Chondrocyte (in vitro differentiated cells): ENCODE results near the gene SV2B. TPM values are rescaled to one million over a fixed set of nuclear protein-coding genes. Genes with fewer than 3 reads are reported as not detected.

ENCODE experiments used
- DNase-seq: peaks from one replicate; pipeline ENCODE4 v3.0.0; 2021; ENCODE audit warnings: mixed read lengths, low spot score
- H3K27ac Mint-ChIP-seq: one replicate; pipeline ENCODE4 v1.8.0; 2021; ENCODE audit warnings: mild to moderate bottlenecking, moderate library complexity, mixed read lengths; ENCODE audit not compliant: unreplicated experiment
- H3K27me3 Mint-ChIP-seq: 2 replicates; pipeline ENCODE4 v1.8.0; 2021; ENCODE audit warnings: low read depth, mixed read lengths
- H3K36me3 Mint-ChIP-seq: 2 replicates; pipeline ENCODE4 v1.8.0; 2021; ENCODE audit warnings: low read depth, mixed read lengths
- H3K4me1 Mint-ChIP-seq: 2 replicates; pipeline ENCODE4 v1.8.0; 2021; ENCODE audit warnings: low read depth, mild to moderate bottlenecking, mixed read lengths
- H3K4me3 Mint-ChIP-seq: one replicate; pipeline ENCODE4 v1.8.0; 2021; ENCODE audit warnings: mild to moderate bottlenecking, moderate library complexity, mixed read lengths; ENCODE audit not compliant: unreplicated experiment
- H3K9me3 Mint-ChIP-seq: 2 replicates; pipeline ENCODE4 v1.8.0; 2021; ENCODE audit warnings: low read depth, mixed read lengths
- CTCF ChIP-seq: fragments of 200-600 bp; sonication (generic); IDR thresholded peaks from 2 replicates; pipeline ENCODE4 v1.5.0; 2021; ENCODE audit warnings: antibody characterized with exemption, mild to moderate bottlenecking, moderate library complexity
- total RNA-seq: library from RNA; stranded (reverse); gene quantifications from 3 replicates; pipeline ENCODE4 v1.2.1, GENCODE V29; 2021

Gene SV2B
- total RNA-seq, 1 donor from 2014 or later, result not detected

- Mint-ChIP-seq H3K9me3 (no peaks in the 10 kb centered on the region), H3K36me3 (no peaks in the 10 kb centered on the region), H3K27me3 (peaks cover 22% of the 10 kb centered on the region), H3K4me1 (no peaks in the 10 kb centered on the region), H3K4me3 (no peak overlapping the region), H3K27ac (no peak overlapping the region)
- TF ChIP-seq CTCF, result no peak
- no peak for DNase-seq
These were observed 189.3 kb downstream of the SV2B start for GRCh38 chr15:91289324-91289723.

GRCh38 chr15:91290553-91290952 lies 190.5 kb downstream of the SV2B start:
- no peak for DNase-seq
- H3K4me1 Mint-ChIP-seq, result no peaks in the 10 kb centered on the region
- peaks cover 27% of the 10 kb centered on the region for H3K27me3 Mint-ChIP-seq
- H3K9me3 Mint-ChIP-seq, result no peaks in the 10 kb centered on the region
- H3K27ac Mint-ChIP-seq, result no peak overlapping the region
- H3K4me3 Mint-ChIP-seq, result no peak overlapping the region
- H3K36me3 Mint-ChIP-seq, result no peaks in the 10 kb centered on the region
- no peak for TF ChIP-seq CTCF

GRCh38 chr15:91291673-91292072 lies 191.6 kb downstream of the SV2B start:
- H3K4me3 Mint-ChIP-seq, result no peak overlapping the region
- H3K36me3 Mint-ChIP-seq, result no peaks in the 10 kb centered on the region

GRCh38 chr15:91294344-91294743 lies 194.3 kb downstream of the SV2B start:
- H3K9me3 Mint-ChIP-seq, result no peaks in the 10 kb centered on the region
- TF ChIP-seq CTCF, result no peak
- no peaks in the 10 kb centered on the region for H3K4me1 Mint-ChIP-seq
- H3K27me3 Mint-ChIP-seq, result peaks cover 26% of the 10 kb centered on the region
- no peaks in the 10 kb centered on the region for H3K36me3 Mint-ChIP-seq
- no peak overlapping the region for H3K27ac Mint-ChIP-seq
- H3K4me3 Mint-ChIP-seq, result no peak overlapping the region
- no peak for DNase-seq

More at GRCh38 chr15:91291673-91292072, 191.6 kb downstream of the SV2B start:
- TF ChIP-seq CTCF, result no peak
- DNase-seq, result no peak
- no peaks in the 10 kb centered on the region for H3K9me3 Mint-ChIP-seq
- H3K27me3 Mint-ChIP-seq, result peaks cover 27% of the 10 kb centered on the region
- no peaks in the 10 kb centered on the region for H3K4me1 Mint-ChIP-seq
- H3K27ac Mint-ChIP-seq, result no peak overlapping the region

GRCh38 chr15:91294795-91295194 lies 194.7 kb downstream of the SV2B start:
- Mint-ChIP-seq H3K4me1 (no peaks in the 10 kb centered on the region), H3K27me3 (peaks cover 26% of the 10 kb centered on the region), H3K27ac (no peak overlapping the region), H3K36me3 (no peaks in the 10 kb centered on the region), H3K4me3 (no peak overlapping the region), H3K9me3 (no peaks in the 10 kb centered on the region)
- no peak for TF ChIP-seq CTCF
- no peak for DNase-seq
